ENCODE results near the gene TMPRSS11A.

The TMPRSS11A gene

DNA sequence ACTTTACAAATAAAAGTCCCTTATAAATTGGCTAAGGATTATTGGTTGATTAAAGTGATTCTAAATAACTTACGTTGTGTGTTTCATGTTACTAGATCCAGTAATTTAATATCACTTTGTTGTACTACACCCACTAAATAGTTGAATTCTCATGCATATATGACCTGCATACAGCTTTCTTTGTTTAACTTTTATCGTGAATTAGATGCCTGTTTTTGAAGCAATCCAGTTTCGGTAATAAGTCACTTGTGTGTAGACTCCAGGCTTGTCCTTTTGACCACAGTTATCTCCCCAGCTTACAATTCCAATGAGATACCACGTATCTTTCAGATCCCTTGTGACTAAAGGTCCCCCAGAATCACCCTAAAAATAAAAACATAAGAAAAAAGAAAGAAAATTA lies 52.2 kb downstream of the TMPRSS11A start:
- no peak for DNase-seq

DNA sequence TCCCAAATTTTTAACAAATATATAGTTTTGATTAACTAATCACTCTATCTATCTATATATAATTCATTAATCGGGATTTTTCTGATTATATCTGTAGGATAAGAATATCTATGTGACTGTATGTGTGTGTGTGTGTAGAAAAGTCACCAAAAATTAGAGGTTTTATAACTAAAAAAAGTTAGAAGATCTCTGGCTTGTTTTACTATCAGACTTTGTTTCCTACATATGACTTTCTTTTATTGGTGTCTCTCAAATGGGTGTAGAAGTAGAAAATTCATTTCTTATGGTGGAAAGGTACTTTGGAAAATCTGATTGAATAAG lies 52.7 kb downstream of the TMPRSS11A start:
- no peak for DNase-seq

DNA sequence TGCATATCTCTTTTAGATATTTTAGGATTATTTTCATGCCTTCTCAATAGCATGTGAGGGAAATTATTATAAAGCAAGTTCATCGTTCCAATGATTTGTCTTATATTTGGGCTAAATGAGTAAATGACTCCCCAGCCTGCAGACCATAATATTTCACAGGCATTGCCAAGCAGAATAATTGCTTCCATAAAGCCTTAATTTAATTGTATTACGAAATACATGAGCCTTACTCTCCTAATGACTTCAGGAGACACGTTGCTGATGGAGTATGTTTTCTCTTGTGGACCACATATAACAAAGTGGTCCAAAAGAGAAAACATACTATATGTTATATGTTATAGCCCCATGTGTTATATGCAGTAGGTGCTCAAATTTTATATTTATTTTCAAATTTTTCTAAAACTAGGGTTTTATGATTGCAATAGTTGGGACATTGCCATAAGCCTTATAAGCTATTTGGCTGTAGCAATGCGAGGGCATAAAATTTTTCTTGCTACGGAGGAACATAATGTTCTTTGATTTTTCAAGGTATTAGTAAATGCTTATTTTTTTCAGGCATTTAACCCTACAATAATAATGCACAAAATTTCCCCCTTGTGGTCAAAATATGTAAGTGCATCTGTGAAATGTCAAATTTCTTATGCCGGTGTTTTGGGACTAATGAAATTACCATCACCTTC lies 53.2 kb downstream of the TMPRSS11A start:
- peak; percentile 45 for DNase-seq

DNA sequence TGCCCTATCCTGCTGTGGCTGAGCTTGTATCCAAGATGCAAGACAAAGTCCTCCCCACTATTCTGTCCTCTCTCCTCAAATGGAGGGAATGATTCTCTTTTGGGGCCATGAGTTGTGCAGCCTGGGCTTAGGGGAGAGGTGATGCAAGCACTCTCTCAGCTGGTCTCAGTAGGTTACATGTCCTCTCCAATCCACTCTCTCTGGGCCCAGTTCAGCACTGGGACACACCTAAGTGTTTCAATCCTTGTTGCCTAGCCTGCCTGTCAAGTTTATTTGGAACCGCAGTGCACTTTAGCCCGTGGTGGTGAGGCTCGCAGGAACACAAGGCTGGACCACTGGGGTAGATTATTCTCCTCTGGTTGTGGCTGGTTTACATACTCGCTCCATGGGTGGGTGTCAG lies 55.6 kb downstream of the TMPRSS11A start:
- no peak for DNase-seq

DNA sequence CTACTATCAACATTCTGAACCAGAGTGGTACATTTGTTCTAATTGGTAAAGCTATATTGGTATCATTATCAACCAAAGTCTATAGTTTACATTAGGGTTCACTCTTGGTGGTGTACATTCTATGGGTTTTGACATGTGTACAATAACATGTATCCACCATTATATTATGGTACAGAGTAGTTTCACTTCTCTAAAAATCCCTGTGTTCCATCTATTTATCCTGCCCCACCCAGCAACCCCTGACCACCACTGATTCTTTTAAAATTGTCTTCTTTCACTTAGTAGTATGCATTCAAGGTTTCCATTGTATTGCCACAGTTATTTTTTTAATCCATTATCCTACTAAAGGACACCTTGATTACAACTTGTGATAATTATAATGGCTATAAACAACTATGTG lies 64.2 kb downstream of the TMPRSS11A start:
- DNase-seq, result no peak

DNA sequence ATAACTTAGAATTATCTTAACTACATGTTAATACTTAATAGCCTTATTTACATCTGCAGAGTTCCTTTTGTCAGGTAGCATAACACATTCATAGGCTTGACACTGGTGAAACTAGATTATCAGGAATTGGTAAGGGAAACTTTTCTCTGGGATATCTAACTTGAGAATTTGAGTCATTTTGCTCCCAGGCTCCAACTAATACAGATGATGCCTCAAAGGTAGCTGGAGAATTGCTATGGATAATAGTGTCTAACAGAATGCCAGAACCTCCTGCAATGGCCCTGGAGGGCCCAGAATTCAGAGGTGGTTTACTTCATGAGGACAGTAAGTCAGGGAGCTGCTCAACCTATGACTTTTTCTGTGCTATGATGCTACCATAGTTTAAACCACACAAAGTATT lies 65.6 kb downstream of the TMPRSS11A start:
- no peak for DNase-seq

DNA sequence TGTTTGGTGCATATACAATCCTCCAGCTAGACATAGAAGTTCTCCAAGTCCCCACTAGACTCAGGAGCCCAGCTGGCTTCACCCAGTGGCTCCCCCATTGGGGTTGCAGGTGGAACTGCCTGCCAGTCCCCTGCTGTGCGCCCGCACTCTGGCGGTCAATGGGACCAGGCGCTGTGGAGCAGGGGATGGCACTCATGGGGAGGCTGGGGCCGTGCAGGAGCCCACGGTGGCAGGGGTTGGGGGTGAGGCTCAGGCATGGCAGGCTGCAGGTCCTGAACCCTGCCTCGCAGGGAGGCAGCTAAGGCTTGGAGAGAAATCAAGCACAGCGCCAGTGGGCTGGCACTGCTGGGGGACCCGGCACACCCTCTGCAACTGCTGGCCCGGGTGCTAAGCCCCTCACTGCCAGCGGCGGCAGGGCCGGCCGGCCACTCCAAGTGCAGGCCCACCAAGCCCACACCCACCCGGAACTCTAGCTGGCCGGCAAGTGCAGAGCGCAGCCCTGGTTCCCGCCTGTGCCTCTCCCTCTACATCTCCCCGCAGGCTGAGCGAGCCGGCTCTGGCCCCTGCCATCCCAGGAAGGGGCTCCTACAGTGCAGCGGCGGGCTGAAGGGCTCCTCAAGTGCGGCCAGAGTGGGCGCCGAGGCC lies 66.8 kb downstream of the TMPRSS11A start:
- no peak for DNase-seq

DNA sequence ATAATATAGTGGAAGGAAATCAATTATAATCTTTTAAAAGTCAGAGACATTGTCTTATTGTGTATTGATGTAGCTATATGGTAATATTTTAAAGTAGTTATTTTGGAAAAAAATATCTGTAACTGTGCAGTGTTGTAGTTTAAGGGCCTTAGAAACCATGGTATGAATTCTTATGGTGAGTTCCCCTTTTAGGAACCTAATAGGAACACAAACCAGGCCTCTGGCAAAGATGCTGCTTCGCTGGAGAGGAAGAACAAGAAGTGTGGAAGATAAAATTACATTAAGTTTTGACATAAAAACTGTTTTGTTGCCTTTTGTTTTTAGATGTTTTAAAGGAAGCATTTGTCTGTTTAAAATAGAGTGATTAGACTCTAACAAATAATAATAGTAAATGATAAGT lies 68.6 kb downstream of the TMPRSS11A start:
- no peak for DNase-seq

DNA sequence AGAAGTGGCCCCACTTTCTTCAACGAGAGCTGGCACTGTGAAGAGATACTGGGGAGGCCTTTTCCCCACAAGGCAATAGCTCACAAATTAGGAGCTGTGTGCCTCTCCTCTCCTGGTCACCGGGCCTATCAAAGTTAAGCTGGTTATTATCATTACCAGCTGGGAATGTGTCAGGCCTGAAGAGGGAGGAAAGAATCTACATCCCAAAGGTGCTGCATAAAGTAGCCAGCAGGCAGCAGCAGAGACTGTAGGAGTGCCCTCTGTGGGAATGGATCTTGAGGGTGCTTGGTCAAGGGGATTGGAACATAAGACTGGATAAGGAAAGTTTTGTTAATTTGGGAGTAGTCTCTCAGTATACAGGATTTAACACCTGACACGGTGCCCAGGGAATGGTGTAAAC lies 70.4 kb downstream of the TMPRSS11A start:
- no peak for DNase-seq

DNA sequence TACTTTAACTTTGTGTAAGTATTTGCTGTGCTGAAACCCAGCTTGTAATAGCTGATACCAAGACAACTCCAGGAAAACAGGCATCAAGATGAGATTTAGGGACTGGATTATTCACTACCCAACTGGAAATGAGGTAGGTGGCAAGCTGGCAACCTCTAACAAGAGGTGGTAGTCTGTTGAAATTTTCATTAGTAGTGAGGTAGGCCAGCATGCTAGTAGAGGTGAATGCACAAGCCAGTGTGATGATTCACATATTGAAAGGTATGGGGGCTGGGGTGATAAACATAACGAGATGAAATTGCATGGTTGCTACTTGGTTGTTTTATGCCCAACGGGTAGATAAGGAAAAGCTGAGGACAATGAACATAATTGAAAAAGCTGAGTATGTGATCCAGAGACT lies 71.0 kb downstream of the TMPRSS11A start:
- DNase-seq, result no peak

DNA sequence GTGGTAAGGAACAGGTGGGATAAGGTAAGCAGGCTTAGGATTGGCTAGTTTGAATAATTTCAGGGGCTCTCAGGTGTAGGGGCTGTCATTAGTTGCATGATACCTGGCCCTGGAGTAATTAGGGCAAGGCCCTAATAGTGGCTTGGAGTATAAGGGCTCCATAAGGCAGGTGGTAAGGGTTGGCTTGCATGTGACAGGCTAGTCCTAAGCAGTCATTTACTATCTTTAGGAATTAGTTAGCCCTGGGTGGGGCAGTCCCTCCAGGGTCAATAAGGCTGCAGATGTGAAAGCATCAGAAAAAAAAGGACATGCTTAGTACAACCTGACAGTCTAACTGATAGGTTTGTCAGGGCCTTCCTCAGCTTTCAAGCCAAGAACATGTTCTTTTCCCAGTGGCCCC lies 71.6 kb downstream of the TMPRSS11A start:
- no peak for DNase-seq

DNA sequence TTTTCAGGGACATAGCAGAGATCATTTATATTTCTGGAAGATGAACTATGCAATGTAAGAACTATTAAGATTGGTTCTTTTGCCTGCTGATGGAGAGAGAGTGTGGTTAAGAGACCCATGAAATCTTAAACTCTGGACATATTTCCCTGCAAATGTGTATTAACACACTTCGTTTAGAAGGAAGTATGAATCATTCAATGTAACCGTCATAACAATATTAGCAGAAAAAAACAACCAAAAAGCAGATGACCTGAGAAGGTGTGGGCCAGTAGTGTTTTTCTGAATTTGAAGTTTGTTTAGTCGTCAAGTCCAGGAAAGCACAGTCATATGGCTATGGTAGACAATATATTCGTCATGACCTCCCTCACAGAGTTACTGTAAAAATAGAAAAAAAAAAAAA lies 77.0 kb downstream of the TMPRSS11A start:
- DNase-seq, result no peak

DNA sequence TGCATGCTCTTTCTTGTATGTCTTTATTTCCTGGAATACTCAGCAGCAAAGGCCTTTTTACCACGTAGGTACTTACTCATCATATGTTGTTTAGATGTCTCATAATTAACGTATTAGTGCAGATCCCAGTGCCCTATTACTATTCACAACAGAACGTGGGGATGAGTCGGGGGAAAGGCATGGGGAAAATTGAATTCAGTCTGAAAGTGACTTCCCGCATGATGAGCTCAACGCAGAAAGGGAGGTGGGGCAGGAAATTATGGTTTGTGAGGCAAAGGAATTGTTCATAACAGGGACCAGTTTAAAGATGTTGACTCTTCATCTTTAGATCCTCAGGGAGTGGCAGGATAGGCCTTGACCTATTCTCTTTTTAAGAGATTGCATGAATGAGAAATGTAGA lies 77.5 kb downstream of the TMPRSS11A start:
- DNase-seq, result no peak

DNA sequence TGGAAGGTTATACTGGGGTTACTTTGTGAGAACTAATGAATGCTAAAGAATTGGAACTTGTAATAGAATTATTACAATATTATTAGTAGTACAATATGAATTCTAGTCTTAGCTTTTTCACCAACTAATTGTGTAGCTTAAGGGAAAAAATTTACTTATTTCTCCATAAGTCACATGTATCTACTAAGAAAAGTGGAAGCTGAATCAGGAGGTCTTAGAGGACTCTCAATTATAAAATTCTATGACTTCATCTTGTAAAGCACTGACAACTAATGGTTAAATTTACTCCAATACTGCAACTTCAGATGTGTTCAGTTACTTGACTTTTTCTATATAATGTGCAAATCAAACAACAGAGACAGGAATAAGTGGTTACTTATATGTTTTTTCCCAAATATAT lies 78.6 kb downstream of the TMPRSS11A start:
- DNase-seq, result no peak

DNA sequence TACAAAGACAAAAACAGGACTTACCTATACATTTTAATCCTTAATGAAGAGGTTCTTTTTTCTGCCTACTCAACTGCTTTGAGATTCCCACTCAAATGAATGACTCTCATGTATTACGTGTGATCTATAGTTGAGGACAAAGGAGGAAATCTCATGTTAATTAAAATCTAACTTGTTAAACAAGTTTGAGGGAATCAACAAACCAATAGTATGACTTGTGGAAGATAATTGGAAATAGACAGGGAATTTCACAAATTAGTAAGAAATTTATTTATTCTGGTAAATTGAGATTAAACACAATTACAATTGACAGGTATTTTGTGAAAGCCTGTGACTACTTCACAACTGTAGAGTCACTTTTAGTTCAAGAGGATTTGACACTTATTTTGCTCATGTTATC lies 79.4 kb downstream of the TMPRSS11A start, which contains the start of gene TMPRSS11D:
TSS of gene TMPRSS11D (minus strand) at position 101 of the 400 bp plus-strand sequence. CDS start at position 32, 69 bp downstream.
- DNase-seq, result no peak

DNA sequence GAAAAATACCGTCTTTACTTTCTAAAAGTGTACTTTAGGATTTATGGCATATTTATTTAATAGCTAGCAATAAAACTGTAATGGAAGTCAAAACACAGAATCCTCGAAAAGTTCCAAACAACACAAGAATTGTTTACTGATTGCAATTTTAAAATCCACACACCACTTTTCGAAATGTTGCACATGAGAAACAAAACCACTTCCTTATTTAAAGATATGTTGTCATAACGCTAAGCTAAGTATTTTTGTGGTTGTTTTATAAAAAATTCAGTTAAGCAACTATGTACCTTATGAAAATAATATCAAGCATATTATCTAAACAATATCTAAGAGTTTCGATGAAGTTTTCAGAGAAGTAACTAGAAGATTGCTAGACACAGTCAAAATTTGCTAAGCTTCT lies 79.8 kb downstream of the TMPRSS11A start:
- no peak for DNase-seq

DNA sequence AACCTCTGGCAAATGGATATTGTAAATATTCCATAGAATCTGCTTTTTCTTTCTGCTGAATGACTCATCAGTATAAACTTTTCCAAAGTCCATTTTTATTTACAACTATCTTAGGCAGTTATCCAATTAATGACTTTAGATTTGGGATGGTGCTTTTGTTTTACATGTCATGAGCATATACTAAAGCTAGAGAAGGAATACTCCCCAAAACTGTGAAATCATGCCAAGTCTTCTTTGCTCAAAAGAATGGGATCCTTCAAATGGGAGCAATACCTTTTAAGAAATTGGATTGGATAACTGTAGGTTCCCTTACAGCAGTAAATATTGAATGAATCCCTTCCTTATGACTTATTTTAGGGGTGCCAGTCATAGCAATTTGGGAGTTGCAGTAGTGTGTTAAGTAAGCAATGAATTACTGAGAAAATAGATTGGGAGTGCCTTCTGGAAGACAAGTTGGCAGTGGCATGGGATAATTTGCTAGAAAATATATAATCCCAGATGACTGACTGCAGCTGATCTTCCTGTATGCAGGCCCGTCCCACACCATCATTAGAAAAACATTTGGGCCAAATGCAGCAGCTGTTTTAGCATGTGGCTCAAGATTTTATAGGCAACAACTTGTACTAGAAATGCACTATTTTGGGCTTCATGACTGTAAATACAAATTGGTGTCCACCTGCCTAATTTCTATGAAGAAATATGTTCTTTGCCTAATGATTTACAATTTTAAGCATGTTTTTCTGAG lies 82.3 kb downstream of the TMPRSS11A start:
- no peak for DNase-seq

DNA sequence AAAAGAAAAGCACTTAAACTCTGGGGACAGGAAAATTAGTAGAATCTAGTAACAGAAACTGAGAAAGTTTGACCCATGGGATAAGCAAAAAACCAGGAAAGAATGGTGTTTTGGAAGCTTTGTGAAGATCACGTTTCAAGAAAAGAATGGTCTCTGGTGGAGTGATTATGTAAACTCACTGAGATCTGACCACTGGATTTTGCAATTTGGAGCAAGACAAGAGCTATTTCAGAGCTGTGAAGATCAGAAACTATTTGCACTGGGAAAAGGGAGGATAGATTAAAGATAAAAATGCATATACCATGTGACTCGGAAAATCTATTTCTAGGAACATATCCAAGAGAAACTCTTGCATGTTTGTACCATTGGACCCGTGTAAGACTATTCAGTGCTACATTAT lies 83.8 kb downstream of the TMPRSS11A start:
- no peak for DNase-seq

DNA sequence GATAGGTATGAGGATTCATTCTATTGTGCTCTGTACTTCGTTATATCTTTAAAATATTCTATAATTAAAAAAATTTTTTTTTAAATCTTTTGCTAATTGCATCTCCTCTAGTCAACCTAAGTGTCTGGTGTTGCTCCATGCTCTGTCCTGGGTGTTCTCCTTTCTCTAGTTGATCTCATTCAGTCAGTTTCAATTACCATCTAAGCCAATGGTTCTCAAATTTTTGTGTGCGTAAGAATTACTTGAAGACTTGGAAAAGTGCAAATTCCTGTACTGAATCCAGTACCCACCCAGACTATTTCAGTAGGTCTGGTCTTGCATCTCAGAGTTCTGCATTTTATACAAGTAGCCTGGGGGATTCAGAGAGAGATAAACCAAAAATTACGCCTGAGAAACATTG lies 86.2 kb downstream of the TMPRSS11A start:
- DNase-seq, result no peak

DNA sequence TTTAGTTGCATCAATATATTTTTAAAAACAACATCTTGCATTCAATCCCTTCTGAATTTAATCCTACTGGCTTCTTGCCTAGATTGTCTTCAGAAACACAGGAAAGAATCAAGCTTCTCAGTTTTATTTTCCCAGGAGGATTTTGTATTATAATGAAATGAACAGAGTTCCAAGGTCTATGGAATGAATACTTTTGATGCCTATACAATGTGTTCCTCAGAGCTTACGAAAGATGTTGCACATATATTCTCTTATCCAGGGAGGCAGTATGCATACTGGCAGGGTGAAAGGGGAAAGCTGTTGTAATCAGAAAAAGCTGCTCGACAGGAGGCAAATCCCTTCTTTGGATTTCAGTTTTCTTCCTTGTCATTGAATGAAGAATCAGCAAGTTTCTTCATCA lies 88.3 kb downstream of the TMPRSS11A start:
- no peak for DNase-seq

DNA sequence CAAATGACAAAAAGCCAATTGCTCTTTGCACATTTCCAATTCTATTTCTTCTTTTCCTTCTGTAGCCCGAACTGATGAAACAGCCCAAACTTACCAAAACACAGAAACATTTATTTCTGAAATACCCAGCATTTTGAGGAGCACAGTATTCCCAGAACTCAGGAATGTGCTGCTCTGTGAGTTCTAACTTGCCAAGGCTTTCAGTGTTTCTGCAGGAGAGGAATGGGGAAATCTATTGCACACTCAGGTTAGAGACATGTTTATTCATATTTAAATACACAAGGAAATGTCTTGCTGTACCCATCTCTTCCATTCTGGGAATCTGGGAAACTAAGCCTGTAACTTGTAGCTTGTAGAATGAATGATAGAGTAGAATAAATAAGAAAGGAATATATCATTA lies 90.2 kb downstream of the TMPRSS11A start:
- DNase-seq, result no peak

DNA sequence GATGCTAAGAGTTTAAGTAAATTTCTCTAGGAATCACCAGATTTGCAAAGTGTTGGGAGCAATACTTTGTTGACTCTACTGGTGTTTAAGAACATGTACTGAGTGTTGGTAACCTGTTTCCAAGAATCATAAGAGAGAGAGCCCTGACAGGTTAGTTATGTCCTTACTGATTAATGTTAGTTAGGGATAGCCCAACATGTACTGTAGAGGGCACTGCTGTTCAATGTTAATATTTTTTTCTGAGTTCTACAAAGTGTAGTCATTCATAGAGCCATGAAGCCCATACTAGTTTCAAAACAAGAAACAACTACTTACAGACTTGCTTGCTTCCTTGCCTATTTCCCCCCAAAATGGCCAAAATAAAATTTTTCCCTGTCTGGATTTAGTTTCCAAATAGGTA lies 91.4 kb downstream of the TMPRSS11A start:
- DNase-seq, result no peak

DNA sequence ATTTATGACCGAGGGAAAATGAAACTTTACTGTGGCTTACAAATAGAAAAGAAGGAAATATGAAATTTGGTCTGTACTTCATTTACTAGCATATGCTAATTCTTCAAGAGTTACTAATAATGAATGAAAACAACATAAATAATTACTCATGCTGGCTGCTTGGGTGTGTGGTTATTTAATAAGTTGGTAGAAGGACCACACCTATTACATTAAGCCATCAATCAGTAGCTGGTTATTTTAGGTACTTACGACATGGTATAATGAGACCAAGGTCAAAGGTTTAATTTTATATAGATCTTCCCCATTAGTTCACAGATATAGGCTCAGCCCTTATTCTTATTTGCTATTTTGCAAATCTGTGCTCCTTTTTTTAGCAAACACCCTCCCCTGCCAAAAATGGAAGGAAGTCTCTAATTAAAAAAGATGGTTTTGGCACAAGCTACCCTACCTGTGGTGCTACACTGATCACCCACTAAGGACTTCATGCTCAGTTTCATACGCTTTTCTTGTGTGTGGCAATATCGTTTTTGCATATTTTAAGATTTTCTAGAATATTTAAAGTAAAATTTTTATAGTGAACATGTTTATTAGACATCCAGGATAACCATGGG lies 93.6 kb downstream of the TMPRSS11A start:
- no peak for DNase-seq

DNA sequence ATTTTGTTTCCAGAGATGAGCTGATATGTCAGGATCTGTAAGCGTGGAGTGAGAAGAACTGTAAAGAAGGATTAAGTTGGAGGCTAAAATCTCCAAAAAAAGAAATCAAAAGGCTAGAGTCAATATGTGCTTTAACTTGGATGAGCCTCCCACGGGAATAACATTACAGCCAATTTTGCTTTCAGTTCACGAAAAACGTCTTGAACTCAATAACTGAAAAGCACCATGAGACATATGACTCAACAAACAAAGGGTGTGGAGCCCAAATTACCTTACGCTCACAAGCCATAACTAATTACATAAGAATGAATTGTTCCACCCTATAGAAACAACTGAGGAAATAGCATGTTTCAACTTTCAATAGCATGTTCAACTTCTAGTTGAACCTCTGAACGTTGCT lies 101.8 kb downstream of the TMPRSS11A start:
- DNase-seq, result no peak
